ACC112 (cell line): ENCODE results near the gene SPEM3.

Source experiments
- H2AFZ ChIP-seq: fragments of 200-600 bp; sonication (generic); one replicate; pipeline ENCODE4 v1.6.0; 2017; ENCODE audit warnings: antibody characterized with exemption, low read length; ENCODE audit not compliant: unreplicated experiment
- H3K27ac ChIP-seq: fragments of 200-600 bp; sonication (generic); 2 replicates; pipeline ENCODE4 v1.5.1; 2014; ENCODE audit warnings: low read depth, mild to moderate bottlenecking, antibody characterized with exemption, low read length, moderate library complexity
- H3K27me3 ChIP-seq: fragments of 200-600 bp; sonication (generic); 2 replicates; pipeline ENCODE4 v1.6.1; 2014; ENCODE audit warnings: mild to moderate bottlenecking, antibody characterized with exemption, low read length, moderate library complexity, mixed read lengths; ENCODE audit not compliant: insufficient read depth
- H3K36me3 ChIP-seq: fragments of 200-600 bp; sonication (generic); 2 replicates; pipeline ENCODE4 v1.6.1; 2016; ENCODE audit warnings: mild to moderate bottlenecking, antibody characterized with exemption, low read length, moderate library complexity, mixed read lengths; ENCODE audit not compliant: insufficient read depth
- H3K4me1 ChIP-seq: fragments of 200-600 bp; sonication (generic); one replicate; pipeline ENCODE4 v1.6.1; 2016; ENCODE audit warnings: low read length, mixed read lengths; ENCODE audit not compliant: insufficient read depth, unreplicated experiment, control insufficient read depth
- H3K4me3 ChIP-seq: fragments of 200-600 bp; sonication (generic); 2 replicates; pipeline ENCODE4 v1.5.1; 2014; ENCODE audit warnings: mild to moderate bottlenecking, low read depth, low read length
- H3K79me2 ChIP-seq: fragments of 200-600 bp; sonication (generic); one replicate; pipeline ENCODE4 v1.6.0; 2016; ENCODE audit warnings: low read length; ENCODE audit not compliant: control insufficient read depth, unreplicated experiment, insufficient read depth

SPEM3 gene

GRCh38 chr17:7423679-7424078 is 5.0 kb upstream of the SPEM3 start:
- H2AFZ ChIP-seq: no peak overlapping the region
- no peaks in the 10 kb centered on the region for H3K79me2 ChIP-seq
- H3K27ac ChIP-seq: no peak overlapping the region
- no peaks in the 10 kb centered on the region for H3K27me3 ChIP-seq
- H3K4me3 ChIP-seq: no peak overlapping the region
- no peaks in the 10 kb centered on the region for H3K4me1 ChIP-seq
- no peaks in the 10 kb centered on the region for H3K36me3 ChIP-seq

- Histone ChIP-seq H3K27me3 (no peaks in the 10 kb centered on the region), H3K36me3 (no peaks in the 10 kb centered on the region), H3K4me1 (no peaks in the 10 kb centered on the region), H3K79me2 (no peaks in the 10 kb centered on the region), H3K4me3 (no peak within 1 kb of the TSS), H3K27ac (no peak within 1 kb of the TSS), H2AFZ (no peak within 1 kb of the TSS)
Observed at GRCh38 chr17:7425316-7425715, 3.3 kb upstream of the SPEM3 start, which contains the start of gene SPEM2. TSS of gene SPEM2 (plus strand) at chr17:7425616. CDS start at chr17:7425689, 73 bp downstream.

- Histone ChIP-seq H2AFZ (no peak overlapping the region), H3K4me3 (no peak overlapping the region), H3K27me3 (no peaks in the 10 kb centered on the region), H3K27ac (no peak overlapping the region), H3K4me1 (no peaks in the 10 kb centered on the region), H3K36me3 (no peaks in the 10 kb centered on the region), H3K79me2 (no peaks in the 10 kb centered on the region)
Observed at GRCh38 chr17:7425756-7426155, 2.9 kb upstream of the SPEM3 start.

GRCh38 chr17:7426203-7426863 is 2.3 kb upstream of the SPEM3 start:
- Histone ChIP-seq H2AFZ (no peak overlapping the region), H3K27me3 (no peaks in the 10 kb centered on the region)

GRCh38 chr17:7426896-7427489 is 1.7 kb upstream of the SPEM3 start:
- H3K36me3 ChIP-seq: no peaks in the 10 kb centered on the region
- no peak overlapping the region for H3K4me3 ChIP-seq
- no peaks in the 10 kb centered on the region for H3K79me2 ChIP-seq
- no peaks in the 10 kb centered on the region for H3K27me3 ChIP-seq
- H2AFZ ChIP-seq: no peak overlapping the region
- H3K4me1 ChIP-seq: no peaks in the 10 kb centered on the region
- no peak overlapping the region for H3K27ac ChIP-seq

More at GRCh38 chr17:7426203-7426863, 2.3 kb upstream of the SPEM3 start:
- Histone ChIP-seq H3K4me3 (no peak overlapping the region), H3K4me1 (no peaks in the 10 kb centered on the region), H3K79me2 (no peaks in the 10 kb centered on the region), H3K27ac (no peak overlapping the region), H3K36me3 (no peaks in the 10 kb centered on the region)

- Histone ChIP-seq H3K27me3 (no peaks in the 10 kb centered on the region), H3K4me1 (no peaks in the 10 kb centered on the region), H2AFZ (no peak overlapping the region), H3K4me3 (no peak overlapping the region), H3K36me3 (no peaks in the 10 kb centered on the region), H3K79me2 (no peaks in the 10 kb centered on the region), H3K27ac (no peak overlapping the region)
Observed at GRCh38 chr17:7427549-7427948, 1.1 kb upstream of the SPEM3 start.

GRCh38 chr17:7429722-7430121 is 1.1 kb downstream of the SPEM3 start:
- no peaks in the 10 kb centered on the region for H3K79me2 ChIP-seq

GRCh38 chr17:7431231-7431630 is 2.6 kb downstream of the SPEM3 start:
- Histone ChIP-seq H2AFZ (no peak overlapping the region), H3K27ac (no peak overlapping the region), H3K36me3 (no peaks in the 10 kb centered on the region), H3K27me3 (no peaks in the 10 kb centered on the region), H3K79me2 (no peaks in the 10 kb centered on the region), H3K4me1 (no peaks in the 10 kb centered on the region), H3K4me3 (no peak overlapping the region)

More at GRCh38 chr17:7429722-7430121, 1.1 kb downstream of the SPEM3 start:
- Histone ChIP-seq H3K36me3 (no peaks in the 10 kb centered on the region), H3K4me1 (no peaks in the 10 kb centered on the region), H3K27ac (no peak overlapping the region), H2AFZ (no peak overlapping the region), H3K4me3 (no peak overlapping the region), H3K27me3 (no peaks in the 10 kb centered on the region)

- no peaks in the 10 kb centered on the region for H3K79me2 ChIP-seq
- no peaks in the 10 kb centered on the region for H3K27me3 ChIP-seq
- H3K4me1 ChIP-seq: peaks cover 2% of the 10 kb centered on the region
- H2AFZ ChIP-seq: no peak overlapping the region
- no peaks in the 10 kb centered on the region for H3K36me3 ChIP-seq
- H3K27ac ChIP-seq: no peak overlapping the region
- H3K4me3 ChIP-seq: no peak overlapping the region
Observed at GRCh38 chr17:7432296-7432695, 3.6 kb downstream of the SPEM3 start.

GRCh38 chr17:7435676-7436555 is 7.3 kb downstream of the SPEM3 start:
- no peak overlapping the region for H3K27ac ChIP-seq
- peak overlapping the region; percentile 73 for H2AFZ ChIP-seq
- H3K4me1 ChIP-seq: peaks cover 9% of the 10 kb centered on the region
- peak overlapping the region; percentile 74 for H3K4me3 ChIP-seq
- peaks cover 16% of the 10 kb centered on the region for H3K27me3 ChIP-seq
- H3K79me2 ChIP-seq: no peaks in the 10 kb centered on the region
- no peaks in the 10 kb centered on the region for H3K36me3 ChIP-seq
